Upper lobe of left lung (tissue), 6 donors: ENCODE results near the gene ATG16L1. TPM values are rescaled to one million over a fixed set of nuclear protein-coding genes. Genes with fewer than 3 reads are reported as not detected.

Source experiments
- ATAC-seq, 2 donors: fragments of 200-7000 bp; cut with Tn5 transposase; one replicate each; pipeline ENCODE4 v1.9.1; 2022; ENCODE audit warnings: mild to moderate bottlenecking in 2 of 2, moderate library complexity in 2 of 2; ENCODE audit not compliant: low FRiP score in 2 of 2
- DNase-seq, 2 donors: peaks; one replicate each; pipeline ENCODE4 v3.0.0-alpha.2; 2019 to 2020
- H3K27ac ChIP-seq, 4 donors: fragments of 200-600 bp; sonication (generic); one replicate each; pipeline ENCODE4 v1.5.1; 2016 to 2019
- H3K27me3 ChIP-seq, 4 donors: fragments of 200-600 bp; sonication (generic); one replicate each; pipeline ENCODE4 v1.5.1; 2017 to 2019
- H3K36me3 ChIP-seq, 4 donors: fragments of 200-600 bp; sonication (generic); one replicate each; pipeline ENCODE4 v1.5.1; 2016 to 2019
- H3K4me1 ChIP-seq, 4 donors: fragments of 200-600 bp; sonication (generic); one replicate each; pipeline ENCODE4 v1.5.1; 2018 to 2019
- H3K4me3 ChIP-seq, 4 donors: fragments of 200-600 bp; sonication (generic); one replicate each; pipeline ENCODE4 v1.5.1; 2017 to 2019; ENCODE audit warnings: mild to moderate bottlenecking in 2 of 4, moderate library complexity in 1 of 4
- H3K9me3 ChIP-seq, 4 donors: fragments of 200-600 bp; sonication (generic); one replicate each; pipeline ENCODE4 v1.5.1; 2018 to 2019
- EP300 ChIP-seq, 4 donors: sonication (generic); formaldehyde crosslinking; IDR thresholded peaks; one replicate each; pipeline ENCODE4 v1.5.1; 2017; ENCODE audit warnings: antibody characterized with exemption in 4 of 4, control low read depth in 2 of 4
- POLR2A ChIP-seq, 4 donors: fragments of 450-650 bp; IDR thresholded peaks; one replicate each; pipeline ENCODE4 v1.5.1; 2016 to 2017; ENCODE audit warnings: antibody characterized with exemption in 4 of 4, mild to moderate bottlenecking in 2 of 4
- POLR2AphosphoS5 ChIP-seq, 2 donors: sonication (generic); formaldehyde crosslinking; IDR thresholded peaks; one replicate each; pipeline ENCODE4 v1.5.1; 2017; ENCODE audit warnings: antibody characterized with exemption in 2 of 2
- WGBS, 2 donors: methylation state at CpG; one replicate each; pipeline ENCODE4 v1.1.5; 2017 to 2018; 5-methylcytosine and 5-hydroxymethylcytosine counted together
- total RNA-seq, 6 donors: library from RNA; depleted of rRNA in 4 of 6; stranded (reverse); fragments of >200 nt in 4 of 6; gene quantifications; one replicate each; pipeline versions ENCODE4 v1.1.0 to v1.2.1, GENCODE V29; 2016 to 2021
- TF ChIP-seq, protein P1 (sequence below), 6 experiments: fragments of 450-650 bp in 4 of 6; fragments of 200-600 bp in 2 of 6; sonication (generic) in 2 of 6; IDR thresholded peaks; one replicate each; pipeline ENCODE4 v1.5.1; 2016 to 2019; ENCODE audit warnings: antibody characterized with exemption in 6 of 6
- donor health status: DM: no; HTN: no; CAD: no; lungs with moderate emphysema.
- donor health status: DM: no; HTN: yes; CAD: no; lungs with severe emphysema.

The ATG16L1 gene
- total RNA-seq, 6 donors from 2014 or later = 22.8 to 33.3 (median 26.4) TPM

DNA sequence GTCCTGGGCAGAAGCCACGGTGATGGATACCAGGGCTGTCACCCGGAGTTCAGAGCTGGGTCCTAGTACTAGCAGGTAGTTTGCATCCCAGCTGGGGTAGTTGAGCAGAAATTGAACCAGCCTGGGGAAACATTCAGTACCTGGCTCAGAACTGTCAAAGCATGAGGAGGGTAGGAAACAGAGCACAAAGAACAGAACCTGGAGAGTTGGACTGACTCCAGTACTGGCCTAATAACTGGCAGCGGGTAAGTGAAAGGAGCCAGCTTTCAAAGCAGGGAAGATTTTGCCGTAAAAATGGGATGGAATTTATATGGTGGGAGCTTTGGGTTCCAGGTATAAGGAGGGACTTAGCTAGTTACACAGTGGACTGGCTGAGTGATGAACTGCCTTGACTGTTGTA is 23.8 kb downstream of the ATG16L1 start:
- WGBS, 2 donors = 94 to 96% methylated on average over 4 of the region's 4 CpGs
- Histone ChIP-seq H3K36me3 (peaks cover 38 to 100% (median 73%) of the 10 kb centered on the region in 4 donors), H3K9me3 (no peaks in the 10 kb centered on the region), H3K4me3 (no peak overlapping the region), H3K27me3 (no peaks in the 10 kb centered on the region), H3K4me1 (peaks cover 0 to 10% (median 0%) of the 10 kb centered on the region in 4 donors), H3K27ac (no peak overlapping the region)
- DNase-seq = no peak
- ATAC-seq = no peak
- TF ChIP-seq, protein P1, sequence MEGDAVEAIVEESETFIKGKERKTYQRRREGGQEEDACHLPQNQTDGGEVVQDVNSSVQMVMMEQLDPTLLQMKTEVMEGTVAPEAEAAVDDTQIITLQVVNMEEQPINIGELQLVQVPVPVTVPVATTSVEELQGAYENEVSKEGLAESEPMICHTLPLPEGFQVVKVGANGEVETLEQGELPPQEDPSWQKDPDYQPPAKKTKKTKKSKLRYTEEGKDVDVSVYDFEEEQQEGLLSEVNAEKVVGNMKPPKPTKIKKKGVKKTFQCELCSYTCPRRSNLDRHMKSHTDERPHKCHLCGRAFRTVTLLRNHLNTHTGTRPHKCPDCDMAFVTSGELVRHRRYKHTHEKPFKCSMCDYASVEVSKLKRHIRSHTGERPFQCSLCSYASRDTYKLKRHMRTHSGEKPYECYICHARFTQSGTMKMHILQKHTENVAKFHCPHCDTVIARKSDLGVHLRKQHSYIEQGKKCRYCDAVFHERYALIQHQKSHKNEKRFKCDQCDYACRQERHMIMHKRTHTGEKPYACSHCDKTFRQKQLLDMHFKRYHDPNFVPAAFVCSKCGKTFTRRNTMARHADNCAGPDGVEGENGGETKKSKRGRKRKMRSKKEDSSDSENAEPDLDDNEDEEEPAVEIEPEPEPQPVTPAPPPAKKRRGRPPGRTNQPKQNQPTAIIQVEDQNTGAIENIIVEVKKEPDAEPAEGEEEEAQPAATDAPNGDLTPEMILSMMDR (IDR thresholded peaks at IDR 0.05) = no peak
- no peak for TF ChIP-seq EP300 (IDR thresholded peaks at IDR 0.05)
- no peak for TF ChIP-seq POLR2AphosphoS5 (IDR thresholded peaks at IDR 0.05)
- no peak for TF ChIP-seq POLR2A (IDR thresholded peaks at IDR 0.05)

DNA sequence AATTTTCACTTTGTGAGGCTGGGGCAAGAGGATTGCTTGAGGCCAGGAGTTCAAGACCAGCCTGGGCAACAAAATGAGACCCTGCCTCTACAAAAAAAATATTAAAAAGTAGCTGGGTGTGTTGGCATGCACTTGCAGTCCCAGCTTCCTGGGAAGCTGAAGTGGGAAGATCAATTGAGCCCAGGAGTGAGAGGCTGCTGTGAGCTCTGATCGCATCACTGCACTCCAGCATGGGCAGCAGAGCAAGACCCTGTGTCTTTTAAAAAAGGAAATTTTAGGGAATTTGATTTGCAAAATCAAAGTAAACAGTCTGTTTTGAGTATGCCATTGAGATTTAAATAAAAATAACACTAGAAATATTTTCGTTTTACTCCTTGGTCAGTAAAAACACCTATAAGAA is 27.4 kb downstream of the ATG16L1 start:
- TF ChIP-seq POLR2A (IDR thresholded peaks at IDR 0.05) = no peak
- TF ChIP-seq EP300 (IDR thresholded peaks at IDR 0.05) = no peak
- TF ChIP-seq, protein P1 (IDR thresholded peaks at IDR 0.05) = no peak
- no peak for TF ChIP-seq POLR2AphosphoS5 (IDR thresholded peaks at IDR 0.05)
- no peak for ATAC-seq
- no peaks in the 10 kb centered on the region for H3K27me3 ChIP-seq
- no peak for DNase-seq
- H3K4me1 ChIP-seq = no peaks in the 10 kb centered on the region
- peaks cover 28 to 99% (median 88%) of the 10 kb centered on the region in 4 donors for H3K36me3 ChIP-seq
- H3K27ac ChIP-seq = no peak overlapping the region
- no peaks in the 10 kb centered on the region for H3K9me3 ChIP-seq
- H3K4me3 ChIP-seq = no peak overlapping the region
- 92 to 100% methylated on average over 2 of the region's 2 CpGs for WGBS, 2 donors

DNA sequence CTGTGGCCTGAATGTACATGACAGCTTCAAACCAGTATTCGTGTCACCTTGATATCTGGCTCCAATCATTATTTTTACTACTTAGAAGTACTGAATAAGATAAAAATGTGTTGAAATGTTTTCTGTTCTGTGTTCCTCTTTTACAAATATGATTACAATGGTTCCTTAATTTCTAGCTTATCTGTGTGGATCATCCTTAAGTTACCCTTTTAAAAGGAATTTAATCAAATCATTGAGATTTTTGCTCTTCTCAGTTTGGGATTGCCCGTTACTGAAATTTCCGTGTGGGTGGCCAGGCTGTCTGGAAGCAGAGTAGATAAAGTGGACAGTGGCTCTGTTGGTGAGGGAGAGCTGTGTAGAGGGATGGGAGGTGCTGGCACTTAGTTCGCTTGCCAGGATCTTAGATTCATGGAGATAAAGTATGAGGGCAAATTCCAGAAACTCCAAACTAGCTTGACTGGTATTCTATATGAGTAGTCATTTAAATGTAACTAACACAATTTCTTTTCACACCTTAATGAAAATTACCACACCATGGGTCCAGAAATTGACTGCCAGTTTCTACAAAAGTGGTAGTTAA is 28.7 kb downstream of the ATG16L1 start:
- H3K9me3 ChIP-seq = no peaks in the 10 kb centered on the region
- DNase-seq = no peak
- no peak for ATAC-seq
- H3K27me3 ChIP-seq = no peaks in the 10 kb centered on the region
- no peak overlapping the region for H3K27ac ChIP-seq
- 87 to 88% methylated on average over 4 of the region's 4 CpGs for WGBS, 2 donors
- no peak overlapping the region for H3K4me3 ChIP-seq
- H3K36me3 ChIP-seq = peaks cover 26 to 99% (median 88%) of the 10 kb centered on the region in 4 donors
- no peaks in the 10 kb centered on the region for H3K4me1 ChIP-seq
- TF ChIP-seq POLR2A (IDR thresholded peaks at IDR 0.05) (no peak), EP300 (IDR thresholded peaks at IDR 0.05) (no peak), POLR2AphosphoS5 (IDR thresholded peaks at IDR 0.05) (no peak)
- TF ChIP-seq, protein P1 (IDR thresholded peaks at IDR 0.05) = no peak

DNA sequence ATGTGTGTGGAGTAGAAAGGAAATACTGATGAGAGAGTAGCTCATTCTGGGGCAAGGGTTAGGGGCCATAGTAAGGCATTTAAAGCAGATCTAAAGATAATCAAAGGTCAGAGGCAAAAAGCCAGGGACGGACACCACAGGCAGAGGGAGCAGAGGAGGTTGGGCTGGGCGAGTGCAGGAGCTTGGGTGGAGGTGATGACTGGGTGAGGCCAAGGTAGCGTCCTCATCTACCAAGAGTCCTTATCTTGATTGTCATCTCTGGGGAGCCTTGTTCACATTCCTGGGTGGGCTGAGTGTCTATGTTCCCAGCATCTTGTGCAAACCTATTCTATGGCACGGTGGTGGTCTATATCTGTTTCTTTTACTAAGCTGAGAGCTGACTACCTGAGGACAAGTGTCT is 30.1 kb downstream of the ATG16L1 start:
- ATAC-seq (no peak), DNase-seq (no peak)
- H3K27me3 ChIP-seq = no peaks in the 10 kb centered on the region
- H3K27ac ChIP-seq = no peak overlapping the region
- H3K36me3 ChIP-seq = peaks cover 29 to 99% (median 86%) of the 10 kb centered on the region in 4 donors
- H3K9me3 ChIP-seq = no peaks in the 10 kb centered on the region
- no peak overlapping the region for H3K4me3 ChIP-seq
- WGBS, 2 donors = 77 to 80% methylated on average over 4 of the region's 4 CpGs
- H3K4me1 ChIP-seq = no peaks in the 10 kb centered on the region
- TF ChIP-seq POLR2A (IDR thresholded peaks at IDR 0.05) (no peak), POLR2AphosphoS5 (IDR thresholded peaks at IDR 0.05) (no peak), EP300 (IDR thresholded peaks at IDR 0.05) (no peak)
- TF ChIP-seq, protein P1 (IDR thresholded peaks at IDR 0.05) = no peak

DNA sequence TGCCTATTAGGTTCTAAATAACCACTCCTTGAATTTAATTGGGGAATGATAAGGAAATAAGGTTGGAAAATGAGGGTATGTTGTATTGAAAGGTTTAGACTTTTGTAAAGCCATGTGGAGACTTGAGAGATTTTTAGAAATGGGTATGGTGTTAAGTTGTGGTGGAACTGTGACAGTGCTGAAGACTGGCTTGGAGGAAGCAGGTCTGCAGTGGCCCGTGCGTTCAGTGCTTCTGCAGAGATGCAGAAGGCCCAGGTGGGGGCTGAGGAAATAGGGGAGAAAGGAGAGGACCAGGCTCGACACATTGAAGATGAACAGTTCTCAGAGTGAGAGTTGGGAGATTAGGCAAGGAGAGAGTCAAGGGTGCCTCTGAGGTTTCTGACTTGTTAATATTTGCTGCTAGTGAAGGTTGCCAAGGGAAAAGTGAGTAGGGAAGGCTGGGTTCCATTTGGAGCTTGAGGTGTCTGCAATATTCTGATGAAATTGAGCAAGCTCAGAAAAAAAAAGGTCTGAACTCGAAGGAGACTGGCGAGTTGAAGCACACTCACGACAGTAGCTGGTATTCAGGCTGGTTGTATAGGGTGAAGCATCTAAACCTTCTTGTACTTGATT is 30.6 kb downstream of the ATG16L1 start:
- H3K4me1 ChIP-seq = no peaks in the 10 kb centered on the region
- H3K4me3 ChIP-seq = no peak overlapping the region
- ATAC-seq (no peak), DNase-seq (no peak)
- H3K27ac ChIP-seq = no peak overlapping the region
- no peaks in the 10 kb centered on the region for H3K9me3 ChIP-seq
- no peaks in the 10 kb centered on the region for H3K27me3 ChIP-seq
- H3K36me3 ChIP-seq = peaks cover 29 to 99% (median 87%) of the 10 kb centered on the region in 4 donors
- 77 to 83% methylated on average over 6 of the region's 6 CpGs for WGBS, 2 donors
- TF ChIP-seq EP300 (IDR thresholded peaks at IDR 0.05) = no peak
